C4-2B (cell line): ENCODE measurements around the gene DPEP2NB.

ENCODE experiments used
- ZFX ChIP-seq: fragments of 450-650 bp; IDR thresholded peaks from 2 replicates; pipeline ENCODE4 v1.6.1; 2017
- TF ChIP-seq, protein P1 (sequence below): fragments of 450-650 bp; conservative IDR thresholded peaks from 2 replicates; pipeline ENCODE4 v1.5.1; 2017; ENCODE audit warnings: mild to moderate bottlenecking

- TF ChIP-seq, protein P1, sequence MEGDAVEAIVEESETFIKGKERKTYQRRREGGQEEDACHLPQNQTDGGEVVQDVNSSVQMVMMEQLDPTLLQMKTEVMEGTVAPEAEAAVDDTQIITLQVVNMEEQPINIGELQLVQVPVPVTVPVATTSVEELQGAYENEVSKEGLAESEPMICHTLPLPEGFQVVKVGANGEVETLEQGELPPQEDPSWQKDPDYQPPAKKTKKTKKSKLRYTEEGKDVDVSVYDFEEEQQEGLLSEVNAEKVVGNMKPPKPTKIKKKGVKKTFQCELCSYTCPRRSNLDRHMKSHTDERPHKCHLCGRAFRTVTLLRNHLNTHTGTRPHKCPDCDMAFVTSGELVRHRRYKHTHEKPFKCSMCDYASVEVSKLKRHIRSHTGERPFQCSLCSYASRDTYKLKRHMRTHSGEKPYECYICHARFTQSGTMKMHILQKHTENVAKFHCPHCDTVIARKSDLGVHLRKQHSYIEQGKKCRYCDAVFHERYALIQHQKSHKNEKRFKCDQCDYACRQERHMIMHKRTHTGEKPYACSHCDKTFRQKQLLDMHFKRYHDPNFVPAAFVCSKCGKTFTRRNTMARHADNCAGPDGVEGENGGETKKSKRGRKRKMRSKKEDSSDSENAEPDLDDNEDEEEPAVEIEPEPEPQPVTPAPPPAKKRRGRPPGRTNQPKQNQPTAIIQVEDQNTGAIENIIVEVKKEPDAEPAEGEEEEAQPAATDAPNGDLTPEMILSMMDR = no peak
- no peak for TF ChIP-seq ZFX
These were observed 5.8 kb upstream of the DPEP2NB start for GRCh38 chr16:68021490-68021889.
